H9 (cell line): ENCODE results near the gene SEMA3A. TPM values are rescaled to one million over a fixed set of nuclear protein-coding genes. Genes with fewer than 3 reads are reported as not detected.

Experiments used
- DNase-seq: peaks from one replicate; pipeline ENCODE4 v3.0.0-alpha.2; 2017
- H2AFZ ChIP-seq: one replicate; pipeline ENCODE4 v1.6.1; 2013; ENCODE audit warnings: mild to moderate bottlenecking, low read length, control low read depth, moderate library complexity
- H2AK5ac ChIP-seq: 2 replicates; pipeline ENCODE4 v1.6.1; 2013; ENCODE audit warnings: low read length, control low read depth, mixed read lengths; ENCODE audit not compliant: insufficient read length
- H2BK120ac ChIP-seq: one replicate; pipeline ENCODE4 v1.6.1; 2013; ENCODE audit warnings: low read depth, mild to moderate bottlenecking, low read length, control low read depth, inconsistent platforms; ENCODE audit not compliant: poor library complexity, severe bottlenecking
- H2BK12ac ChIP-seq: 2 replicates; pipeline ENCODE4 v1.6.1; 2013; ENCODE audit warnings: low read length, control low read depth, mixed read lengths, low read depth; ENCODE audit not compliant: insufficient read length
- H2BK15ac ChIP-seq: 2 replicates; pipeline ENCODE4 v1.6.1; 2013; ENCODE audit warnings: low read depth, low read length, control low read depth
- H2BK20ac ChIP-seq: one replicate; pipeline ENCODE4 v1.6.1; 2013; ENCODE audit warnings: low read depth, mild to moderate bottlenecking, low read length, control low read depth, inconsistent platforms; ENCODE audit not compliant: poor library complexity, severe bottlenecking
- H2BK5ac ChIP-seq: 2 replicates; pipeline ENCODE4 v1.6.1; 2013; ENCODE audit warnings: low read length, control low read depth, mixed read lengths; ENCODE audit not compliant: insufficient read length
- H3K14ac ChIP-seq: 2 replicates; pipeline ENCODE4 v1.6.1; 2013; ENCODE audit warnings: low read length, control low read depth; ENCODE audit not compliant: insufficient read depth
- H3K18ac ChIP-seq: 2 replicates; pipeline ENCODE4 v1.6.1; 2013; ENCODE audit warnings: low read depth, mild to moderate bottlenecking, mixed read lengths, low read length, control low read depth; ENCODE audit not compliant: insufficient read length
- H3K23ac ChIP-seq: 2 replicates; pipeline ENCODE4 v1.6.1; 2013; ENCODE audit warnings: low read length, control low read depth, mixed read lengths, low read depth; ENCODE audit not compliant: insufficient read length
- H3K23me2 ChIP-seq: 2 replicates; pipeline ENCODE4 v1.6.1; 2013; ENCODE audit warnings: low read depth, mild to moderate bottlenecking, mixed read lengths, low read length, control low read depth; ENCODE audit not compliant: insufficient read length, poor library complexity, severe bottlenecking
- H3K27ac ChIP-seq: 2 replicates; pipeline ENCODE4 v1.5.1; 2013; ENCODE audit warnings: low read length, control low read depth, mixed read lengths, low read depth; ENCODE audit not compliant: insufficient read length
- H3K27me3 ChIP-seq: 2 replicates; pipeline ENCODE4 v1.6.1; 2013; ENCODE audit warnings: low read length, control low read depth, inconsistent platforms; ENCODE audit not compliant: insufficient read depth
- H3K4ac ChIP-seq: 2 replicates; pipeline ENCODE4 v1.6.1; 2013; ENCODE audit warnings: low read depth, mild to moderate bottlenecking, control low read depth, inconsistent platforms, low read length, moderate library complexity
- H3K4me1 ChIP-seq: 2 replicates; pipeline ENCODE4 v1.6.1; 2013; ENCODE audit warnings: low read length, control low read depth, inconsistent platforms; ENCODE audit not compliant: insufficient read depth
- H3K4me2 ChIP-seq: 2 replicates; pipeline ENCODE4 v1.6.1; 2013; ENCODE audit warnings: low read length, control low read depth, mixed read lengths; ENCODE audit not compliant: insufficient read length, insufficient read depth
- H3K56ac ChIP-seq: 2 replicates; pipeline ENCODE4 v1.6.1; 2013; ENCODE audit warnings: low read depth, mild to moderate bottlenecking, mixed read lengths, low read length, control low read depth; ENCODE audit not compliant: insufficient read length
- H3K79me1 ChIP-seq: 2 replicates; pipeline ENCODE4 v1.6.1; 2013; ENCODE audit warnings: low read depth, mild to moderate bottlenecking, moderate library complexity, low read length, control low read depth, inconsistent platforms; ENCODE audit not compliant: insufficient read depth, poor library complexity, severe bottlenecking
- H3K79me2 ChIP-seq: 2 replicates; pipeline ENCODE4 v1.6.1; 2013; ENCODE audit warnings: low read length, control low read depth, inconsistent platforms; ENCODE audit not compliant: insufficient read depth
- H3K9ac ChIP-seq: 2 replicates; pipeline ENCODE4 v1.6.1; 2013; ENCODE audit warnings: low read length, control low read depth, mixed read lengths; ENCODE audit not compliant: insufficient read length; ENCODE audit errors: extremely low read depth
- H3K9me3 ChIP-seq: one replicate; pipeline ENCODE4 v1.6.1; 2013; ENCODE audit warnings: low read depth, low read length, inconsistent platforms; ENCODE audit not compliant: control insufficient read depth
- H3T11ph ChIP-seq: one replicate; pipeline ENCODE4 v1.6.1; 2013; ENCODE audit warnings: mild to moderate bottlenecking, low read length, control low read depth, inconsistent platforms
- H4K20me1 ChIP-seq: one replicate; pipeline ENCODE4 v1.6.1; 2013; ENCODE audit not compliant: control insufficient read depth, insufficient read length, insufficient read depth
- H4K5ac ChIP-seq: 2 replicates; pipeline ENCODE4 v1.6.1; 2013; ENCODE audit warnings: low read depth, mild to moderate bottlenecking, mixed read lengths, low read length, control low read depth; ENCODE audit not compliant: insufficient read length
- H4K8ac ChIP-seq: replicated peaks from 2 replicates; pipeline ENCODE4 v1.6.1; 2013; ENCODE audit warnings: low read length, control low read depth, mixed read lengths, low read depth; ENCODE audit not compliant: insufficient read length
- H4K91ac ChIP-seq: 2 replicates; pipeline ENCODE4 v1.6.1; 2013; ENCODE audit warnings: low read depth, mild to moderate bottlenecking, moderate library complexity, mixed read lengths, low read length, control low read depth; ENCODE audit not compliant: insufficient read length
- H3K27ac Mint-ChIP-seq, 3 experiments: 2 replicates in 2 of 3; 3 replicates in 1 of 3; pipeline ENCODE4 v1.8.0; 2020 to 2021; ENCODE audit warnings: mixed read lengths in 3 of 3, mild to moderate bottlenecking in 1 of 3, moderate library complexity in 1 of 3
- H3K27me3 Mint-ChIP-seq: 2 replicates; pipeline ENCODE4 v1.8.0; 2021; ENCODE audit warnings: low read depth, mild to moderate bottlenecking, moderate library complexity, mixed read lengths
- H3K36me3 Mint-ChIP-seq, 3 experiments: 2 replicates in 2 of 3; 3 replicates in 1 of 3; pipeline ENCODE4 v1.8.0; 2020 to 2021; ENCODE audit warnings: low read depth in 3 of 3, mixed read lengths in 3 of 3; ENCODE audit not compliant: insufficient read depth in 1 of 3
- H3K4me1 Mint-ChIP-seq, 2 experiments: 2 replicates each; pipeline ENCODE4 v1.8.0; 2020; ENCODE audit warnings: mixed read lengths in 2 of 2
- H3K4me3 Mint-ChIP-seq, 2 experiments: 2 replicates in 1 of 2; 3 replicates in 1 of 2; pipeline ENCODE4 v1.8.0; 2020 to 2021; ENCODE audit warnings: mild to moderate bottlenecking in 2 of 2, mixed read lengths in 2 of 2, moderate library complexity in 1 of 2
- H3K9me3 Mint-ChIP-seq, 2 experiments: 2 replicates in 1 of 2; 3 replicates in 1 of 2; pipeline ENCODE4 v1.8.0; 2020; ENCODE audit warnings: mild to moderate bottlenecking in 2 of 2, mixed read lengths in 2 of 2, moderate library complexity in 1 of 2
- whole genome bisulfite sequencing: extraction: QIAGEN DNeasy Blood & Tissue Kit; methylation state at CpG from one replicate; pipeline ENCODE4 v1.1.7; 2013; ENCODE audit warnings: missing lambda C conversion rate, low lambda C conversion rate, mixed read lengths; ENCODE audit not compliant: insufficient read length; ENCODE audit errors: extremely low coverage; 5-methylcytosine and 5-hydroxymethylcytosine counted together
- total RNA-seq: library from RNA; stranded (reverse); gene quantifications from 2 replicates; pipeline ENCODE4 v1.2.1, GENCODE V29; 2021
- TF ChIP-seq, protein P1 (sequence below): fragments of 200-600 bp; sonication (generic); conservative IDR thresholded peaks from 3 replicates; pipeline ENCODE4 v1.8.0; 2021; ENCODE audit warnings: antibody characterized with exemption, mild to moderate bottlenecking

The SEMA3A gene
- total RNA-seq, 1 experiment from 2014 or later, result 60.0 TPM

DNA sequence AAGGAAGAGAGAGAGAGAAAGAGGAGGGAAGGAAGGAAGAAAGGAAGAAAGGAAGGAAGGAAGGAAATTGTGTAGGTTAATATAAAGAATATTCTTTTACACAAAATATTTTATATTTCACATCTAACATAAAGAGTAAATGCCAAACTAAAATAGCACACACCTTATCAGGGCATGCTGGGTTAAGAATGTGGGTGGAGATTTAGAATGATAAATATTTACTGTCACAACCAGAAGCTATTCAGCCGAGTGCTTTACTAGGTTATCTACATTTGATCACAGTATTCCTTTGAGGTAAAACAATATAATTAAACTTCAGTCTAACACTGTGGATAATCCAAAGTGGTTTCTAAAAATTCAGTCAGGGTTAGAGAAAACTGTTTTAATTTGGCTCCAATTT, 103.3 kb downstream of the SEMA3A start:
- Histone ChIP-seq H4K20me1 (no peaks in the 10 kb centered on the region), H3K9ac (no peak overlapping the region), H3K4me2 (no peak overlapping the region), H3T11ph (no peak overlapping the region), H2BK120ac (no peak overlapping the region), H2AFZ (no peak overlapping the region), H3K23ac (no peak overlapping the region), H3K18ac (no peak overlapping the region), H3K27ac (no peak overlapping the region), H3K9me3 (no peaks in the 10 kb centered on the region), H4K91ac (no peak overlapping the region), H4K5ac (no peak overlapping the region), H4K8ac (no peak overlapping the region), H2BK15ac (no peak overlapping the region), H3K56ac (no peak overlapping the region), H3K14ac (no peak overlapping the region), H3K79me1 (no peaks in the 10 kb centered on the region), H2BK20ac (no peak overlapping the region), H3K4me1 (no peaks in the 10 kb centered on the region), H3K27me3 (no peaks in the 10 kb centered on the region), H3K4ac (no peak overlapping the region), H3K23me2 (no peaks in the 10 kb centered on the region), H2AK5ac (no peak overlapping the region), H2BK12ac (no peak overlapping the region), H2BK5ac (no peak overlapping the region), H3K79me2 (no peaks in the 10 kb centered on the region)
- peak overlapping the region in 1 of 3 experiments; percentile 33; a peak in 2 of 7 replicates for H3K27ac Mint-ChIP-seq
- TF ChIP-seq, protein P1, sequence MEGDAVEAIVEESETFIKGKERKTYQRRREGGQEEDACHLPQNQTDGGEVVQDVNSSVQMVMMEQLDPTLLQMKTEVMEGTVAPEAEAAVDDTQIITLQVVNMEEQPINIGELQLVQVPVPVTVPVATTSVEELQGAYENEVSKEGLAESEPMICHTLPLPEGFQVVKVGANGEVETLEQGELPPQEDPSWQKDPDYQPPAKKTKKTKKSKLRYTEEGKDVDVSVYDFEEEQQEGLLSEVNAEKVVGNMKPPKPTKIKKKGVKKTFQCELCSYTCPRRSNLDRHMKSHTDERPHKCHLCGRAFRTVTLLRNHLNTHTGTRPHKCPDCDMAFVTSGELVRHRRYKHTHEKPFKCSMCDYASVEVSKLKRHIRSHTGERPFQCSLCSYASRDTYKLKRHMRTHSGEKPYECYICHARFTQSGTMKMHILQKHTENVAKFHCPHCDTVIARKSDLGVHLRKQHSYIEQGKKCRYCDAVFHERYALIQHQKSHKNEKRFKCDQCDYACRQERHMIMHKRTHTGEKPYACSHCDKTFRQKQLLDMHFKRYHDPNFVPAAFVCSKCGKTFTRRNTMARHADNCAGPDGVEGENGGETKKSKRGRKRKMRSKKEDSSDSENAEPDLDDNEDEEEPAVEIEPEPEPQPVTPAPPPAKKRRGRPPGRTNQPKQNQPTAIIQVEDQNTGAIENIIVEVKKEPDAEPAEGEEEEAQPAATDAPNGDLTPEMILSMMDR, result no peak
- H3K9me3 Mint-ChIP-seq, result no peaks in the 10 kb centered on the region
- DNase-seq, result no peak
- H3K27me3 Mint-ChIP-seq, result no peaks in the 10 kb centered on the region; the same call in none of the 2 replicates
- H3K4me3 Mint-ChIP-seq, result no peak overlapping the region
- H3K36me3 Mint-ChIP-seq, result no peaks in the 10 kb centered on the region; a peak in 2 of 7 replicates
- peaks cover 21 to 24% of the 10 kb centered on the region in 2 experiments for H3K4me1 Mint-ChIP-seq
- no CpG with 5 or more reads among the region's 1 CpG for WGBS
